CD4-positive, alpha-beta T cell treated with Interleukin-1 beta for 1 hour (primary cell): ENCODE measurements around the gene FOXK2.
A peak's percentile ranks its signal among the peaks of the same experiment; 100 is the strongest.
"Not testable (repeated sequence)": the region's sequence is repeated elsewhere in the genome, so short reads cannot be mapped to it uniquely, and the experiment has no call there.

Experiments
- DNase-seq, 2 donors: peaks; one replicate each; pipeline ENCODE4 v3.0.0-alpha.2; 2020 to 2022

The FOXK2 gene

GRCh38 chr17:82534401-82534812 lies 14.9 kb downstream of the FOXK2 start:
- no peak for DNase-seq

GRCh38 chr17:82536512-82537201 lies 17.1 kb downstream of the FOXK2 start:
- no peak for DNase-seq

GRCh38 chr17:82537228-82537627 lies 17.7 kb downstream of the FOXK2 start:
- not testable (repeated sequence) for DNase-seq

- DNase-seq: not testable (repeated sequence)
These were observed 19.5 kb downstream of the FOXK2 start for GRCh38 chr17:82539076-82539475.

GRCh38 chr17:82542439-82542838 lies 22.9 kb downstream of the FOXK2 start:
- no peak for DNase-seq

GRCh38 chr17:82544431-82545070 lies 25.0 kb downstream of the FOXK2 start:
- DNase-seq: no peak

- no peak for DNase-seq
These were observed 25.5 kb downstream of the FOXK2 start for GRCh38 chr17:82545071-82545462.

- DNase-seq: no peak
These were observed 28.4 kb downstream of the FOXK2 start for GRCh38 chr17:82547981-82548380.

- DNase-seq: peak in 1 of 2 donors; percentile 31
These were observed 29.3 kb downstream of the FOXK2 start for GRCh38 chr17:82548681-82549303.

- peak; percentile 77 to 79 for DNase-seq
These were observed 32.4 kb downstream of the FOXK2 start for GRCh38 chr17:82551779-82552457.

- no peak for DNase-seq
These were observed 33.0 kb downstream of the FOXK2 start for GRCh38 chr17:82552580-82552979.

- no peak for DNase-seq
These were observed 33.8 kb downstream of the FOXK2 start for GRCh38 chr17:82553210-82553930.

GRCh38 chr17:82557510-82557909 lies 38.0 kb downstream of the FOXK2 start:
- DNase-seq: not testable (repeated sequence)

GRCh38 chr17:82559566-82560251 lies 40.2 kb downstream of the FOXK2 start:
- no peak for DNase-seq

GRCh38 chr17:82560252-82560642 lies 40.7 kb downstream of the FOXK2 start:
- DNase-seq: no peak

- no peak for DNase-seq
These were observed 41.4 kb downstream of the FOXK2 start for GRCh38 chr17:82560802-82561428.

GRCh38 chr17:82561429-82562035 lies 42.0 kb downstream of the FOXK2 start:
- no peak for DNase-seq

GRCh38 chr17:82562718-82563220 lies 43.2 kb downstream of the FOXK2 start:
- not testable (repeated sequence) for DNase-seq

- DNase-seq: no peak
These were observed 43.8 kb downstream of the FOXK2 start for GRCh38 chr17:82563318-82563717.

GRCh38 chr17:82563745-82564144 lies 44.2 kb downstream of the FOXK2 start:
- DNase-seq: not testable (repeated sequence)

- no peak for DNase-seq
These were observed 44.7 kb downstream of the FOXK2 start for GRCh38 chr17:82564241-82564640.
